BE2C (cell line): ENCODE results near the gene TSNAX.

Experiments used
- DNase-seq: peaks from one replicate; pipeline ENCODE4 v3.0.0-alpha.2; 2020
- H3K27me3 ChIP-seq: fragments of 250-450 bp; sonication (Bioruptor Pico); 2 replicates; pipeline ENCODE4 v1.5.1; 2020; ENCODE audit warnings: mild to moderate bottlenecking
- H3K36me3 ChIP-seq: fragments of 250-450 bp; sonication (Bioruptor Pico); 2 replicates; pipeline ENCODE4 v1.5.1; 2020; ENCODE audit warnings: mild to moderate bottlenecking
- H3K4me1 ChIP-seq: fragments of 250-450 bp; sonication (Bioruptor Pico); 2 replicates; pipeline ENCODE4 v1.5.1; 2020
- H3K4me3 ChIP-seq: 2 replicates; pipeline ENCODE4 v1.5.1; 2011; ENCODE audit warnings: low read depth, low read length
- H3K9me3 ChIP-seq: fragments of 250-450 bp; sonication (Bioruptor Pico); 2 replicates; pipeline ENCODE4 v1.5.1; 2020
- TF ChIP-seq, protein P1 (sequence below): IDR thresholded peaks from 2 replicates; pipeline ENCODE4 v1.5.1; 2012; ENCODE audit warnings: mild to moderate bottlenecking, low read depth, low read length

The TSNAX gene

DNA sequence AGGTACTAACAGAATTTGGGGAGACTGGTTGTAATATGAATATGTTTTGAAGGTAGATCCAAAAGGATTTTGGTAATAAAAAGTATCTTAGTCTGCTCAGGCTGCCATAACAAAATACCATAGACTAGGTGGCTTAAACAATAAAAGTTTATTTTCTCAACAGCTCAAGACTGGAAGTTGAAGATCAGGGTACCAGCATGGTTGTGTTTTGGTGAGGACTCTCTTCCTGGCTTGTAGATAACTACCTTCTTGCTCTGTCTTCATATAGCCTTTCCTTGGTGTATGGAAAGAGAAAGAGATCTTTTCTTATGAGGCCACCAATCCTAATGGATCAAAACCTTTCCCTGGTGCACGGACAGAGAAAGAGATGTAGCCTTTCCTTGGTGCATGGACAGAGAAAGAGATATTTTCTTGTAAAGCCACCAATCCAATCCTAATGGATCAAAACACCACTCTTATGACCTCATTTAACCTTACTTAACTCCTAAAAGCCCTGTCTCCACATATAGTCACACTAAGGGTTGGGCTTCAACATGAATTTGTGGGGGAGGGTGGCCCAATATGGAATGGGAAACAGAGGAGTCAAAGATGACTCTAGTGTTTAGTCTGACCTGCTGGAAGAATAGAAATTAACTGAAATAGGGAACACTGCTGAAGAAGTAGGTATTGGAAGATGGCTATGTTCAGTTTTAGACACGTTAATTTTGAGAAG is 5.4 kb upstream of the TSNAX start:
- TF ChIP-seq, protein P1, sequence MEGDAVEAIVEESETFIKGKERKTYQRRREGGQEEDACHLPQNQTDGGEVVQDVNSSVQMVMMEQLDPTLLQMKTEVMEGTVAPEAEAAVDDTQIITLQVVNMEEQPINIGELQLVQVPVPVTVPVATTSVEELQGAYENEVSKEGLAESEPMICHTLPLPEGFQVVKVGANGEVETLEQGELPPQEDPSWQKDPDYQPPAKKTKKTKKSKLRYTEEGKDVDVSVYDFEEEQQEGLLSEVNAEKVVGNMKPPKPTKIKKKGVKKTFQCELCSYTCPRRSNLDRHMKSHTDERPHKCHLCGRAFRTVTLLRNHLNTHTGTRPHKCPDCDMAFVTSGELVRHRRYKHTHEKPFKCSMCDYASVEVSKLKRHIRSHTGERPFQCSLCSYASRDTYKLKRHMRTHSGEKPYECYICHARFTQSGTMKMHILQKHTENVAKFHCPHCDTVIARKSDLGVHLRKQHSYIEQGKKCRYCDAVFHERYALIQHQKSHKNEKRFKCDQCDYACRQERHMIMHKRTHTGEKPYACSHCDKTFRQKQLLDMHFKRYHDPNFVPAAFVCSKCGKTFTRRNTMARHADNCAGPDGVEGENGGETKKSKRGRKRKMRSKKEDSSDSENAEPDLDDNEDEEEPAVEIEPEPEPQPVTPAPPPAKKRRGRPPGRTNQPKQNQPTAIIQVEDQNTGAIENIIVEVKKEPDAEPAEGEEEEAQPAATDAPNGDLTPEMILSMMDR, result no peak
- Histone ChIP-seq H3K27me3 (no peaks in the 10 kb centered on the region), H3K4me1 (no peaks in the 10 kb centered on the region), H3K4me3 (no peak overlapping the region), H3K36me3 (no peaks in the 10 kb centered on the region), H3K9me3 (no peaks in the 10 kb centered on the region)
- no peak for DNase-seq

DNA sequence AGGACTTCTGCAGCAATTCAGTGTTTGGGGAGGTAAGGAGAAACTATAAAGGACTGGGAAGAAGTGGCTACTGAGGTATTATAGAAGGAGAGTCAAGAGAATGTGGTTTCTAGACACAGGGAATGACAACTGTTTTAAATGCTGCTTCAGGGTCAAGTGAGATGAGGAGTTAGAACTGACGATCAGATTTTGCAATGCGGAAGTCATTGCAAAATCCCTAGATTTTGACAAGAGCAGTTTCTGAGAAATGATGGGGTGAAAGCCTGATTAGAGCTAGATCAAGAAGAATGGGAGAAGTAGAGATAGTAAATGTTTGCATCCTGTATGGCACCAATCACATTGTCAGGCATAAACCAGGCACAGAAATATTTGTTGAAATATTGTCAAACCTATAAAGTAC is 4.7 kb upstream of the TSNAX start:
- H3K4me1 ChIP-seq, result no peaks in the 10 kb centered on the region
- H3K36me3 ChIP-seq, result no peaks in the 10 kb centered on the region
- TF ChIP-seq, protein P1, result no peak
- no peak for DNase-seq
- no peak overlapping the region for H3K4me3 ChIP-seq
- no peaks in the 10 kb centered on the region for H3K27me3 ChIP-seq
- no peaks in the 10 kb centered on the region for H3K9me3 ChIP-seq

DNA sequence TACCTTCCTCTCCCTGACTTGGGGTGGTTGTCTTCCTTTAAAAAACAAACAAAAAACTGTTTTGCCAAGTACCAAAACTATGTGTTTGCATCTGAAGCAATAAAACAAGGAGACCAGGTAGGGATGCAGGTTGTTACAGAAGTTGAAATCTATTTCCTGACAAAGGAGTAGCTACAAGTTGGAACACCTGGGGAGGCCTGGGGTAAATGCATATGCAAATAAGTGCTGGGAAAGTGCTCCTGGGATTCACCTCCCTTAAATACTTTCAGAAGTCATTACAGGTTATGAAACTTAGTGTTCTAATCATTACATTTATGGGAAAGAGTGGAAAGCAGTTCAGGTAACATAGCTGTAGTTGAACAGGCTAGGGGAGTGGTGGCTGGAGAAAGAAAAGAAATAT is 1.9 kb upstream of the TSNAX start:
- TF ChIP-seq, protein P1, result no peak
- no peaks in the 10 kb centered on the region for H3K9me3 ChIP-seq
- H3K27me3 ChIP-seq, result no peaks in the 10 kb centered on the region
- no peak for DNase-seq
- peaks cover 7% of the 10 kb centered on the region; the same call in 1 of the 2 replicates for H3K36me3 ChIP-seq
- no peak overlapping the region for H3K4me3 ChIP-seq
- no peaks in the 10 kb centered on the region for H3K4me1 ChIP-seq

DNA sequence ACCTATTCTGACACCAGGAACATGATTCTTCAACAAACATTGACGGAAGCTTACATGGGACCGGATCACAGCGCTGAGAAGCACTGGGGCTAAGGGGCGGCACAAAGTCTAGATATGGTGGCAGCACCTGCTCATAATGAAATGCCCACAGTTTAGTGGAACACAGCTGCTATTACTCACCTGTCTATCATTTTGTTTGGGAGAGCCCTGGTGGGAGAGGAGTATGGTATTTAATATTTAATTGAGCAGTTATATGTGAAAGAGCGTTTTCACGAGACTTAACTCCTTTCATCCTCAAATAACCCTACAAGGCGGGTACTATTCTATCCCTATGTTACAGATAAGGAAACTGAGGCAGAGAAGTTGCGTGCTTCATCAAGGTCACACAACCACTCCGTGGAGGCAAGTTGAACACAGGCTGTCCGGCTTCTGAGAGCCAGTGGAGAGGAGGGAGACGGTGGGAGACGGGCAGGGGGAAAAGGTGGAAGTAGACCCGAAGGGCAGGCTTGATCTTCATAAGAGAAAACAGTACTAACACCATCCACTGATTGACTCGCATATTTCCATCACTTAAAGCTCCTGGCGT is 790 bp upstream of the TSNAX start:
- TF ChIP-seq, protein P1, result no peak
- no peak for DNase-seq
- Histone ChIP-seq H3K4me1 (no peaks in the 10 kb centered on the region), H3K27me3 (no peaks in the 10 kb centered on the region), H3K9me3 (no peaks in the 10 kb centered on the region), H3K4me3 (peak overlapping the region; percentile 83), H3K36me3 (peaks cover 7% of the 10 kb centered on the region; the same call in 1 of the 2 replicates)

DNA sequence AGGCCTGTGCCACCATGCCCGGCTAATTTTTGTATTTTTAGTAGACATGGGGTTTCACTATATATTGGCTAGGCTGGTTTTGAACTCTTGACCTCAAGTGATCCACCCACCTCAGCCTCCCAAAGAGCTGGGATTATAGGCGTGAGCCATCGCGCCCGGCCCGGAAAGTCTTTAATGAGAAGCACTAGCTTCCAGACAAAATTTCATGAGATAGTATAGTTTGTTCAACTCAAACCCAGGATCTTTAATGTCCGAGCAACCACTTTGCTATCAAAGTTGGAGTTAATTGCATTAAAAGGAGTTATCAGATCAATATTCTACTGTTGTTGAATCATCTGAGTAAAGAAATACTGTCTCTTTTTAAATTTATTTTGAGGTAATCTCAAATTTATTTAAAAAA is 4.8 kb downstream of the TSNAX start:
- H3K27me3 ChIP-seq, result no peaks in the 10 kb centered on the region
- TF ChIP-seq, protein P1, result no peak
- H3K4me3 ChIP-seq, result no peak overlapping the region
- H3K4me1 ChIP-seq, result no peaks in the 10 kb centered on the region; the same call in 1 of the 2 replicates
- DNase-seq, result no peak
- H3K9me3 ChIP-seq, result no peaks in the 10 kb centered on the region
- peaks cover 14% of the 10 kb centered on the region for H3K36me3 ChIP-seq

DNA sequence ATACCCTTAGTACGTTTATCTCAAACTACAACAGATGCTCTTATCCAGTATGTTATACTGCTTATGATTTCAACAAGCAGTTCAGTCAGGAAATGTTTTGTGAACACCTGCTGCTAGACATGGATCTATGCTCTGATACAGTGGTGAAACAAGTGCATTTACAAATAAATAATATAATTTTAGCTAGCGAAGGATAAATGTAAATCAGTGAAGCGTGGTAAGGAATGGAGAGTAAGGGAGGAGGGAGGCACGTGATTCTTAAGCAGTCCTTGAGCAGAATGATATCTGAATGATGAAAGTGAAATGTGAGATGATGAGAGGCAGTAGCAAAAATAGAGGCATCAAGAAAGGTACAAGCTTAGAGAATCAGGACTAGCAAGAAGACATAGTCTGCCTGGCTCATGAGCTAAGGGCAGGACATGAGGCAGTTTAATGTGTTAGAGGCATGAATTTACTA is 6.3 kb downstream of the TSNAX start:
- Histone ChIP-seq H3K4me3 (no peak overlapping the region), H3K9me3 (no peaks in the 10 kb centered on the region), H3K36me3 (peaks cover 16% of the 10 kb centered on the region), H3K4me1 (no peaks in the 10 kb centered on the region; the same call in 1 of the 2 replicates), H3K27me3 (no peaks in the 10 kb centered on the region)
- TF ChIP-seq, protein P1, result no peak
- DNase-seq, result no peak
